ENCODE measurements around the gene GAL3ST2.

The GAL3ST2 gene

DNA sequence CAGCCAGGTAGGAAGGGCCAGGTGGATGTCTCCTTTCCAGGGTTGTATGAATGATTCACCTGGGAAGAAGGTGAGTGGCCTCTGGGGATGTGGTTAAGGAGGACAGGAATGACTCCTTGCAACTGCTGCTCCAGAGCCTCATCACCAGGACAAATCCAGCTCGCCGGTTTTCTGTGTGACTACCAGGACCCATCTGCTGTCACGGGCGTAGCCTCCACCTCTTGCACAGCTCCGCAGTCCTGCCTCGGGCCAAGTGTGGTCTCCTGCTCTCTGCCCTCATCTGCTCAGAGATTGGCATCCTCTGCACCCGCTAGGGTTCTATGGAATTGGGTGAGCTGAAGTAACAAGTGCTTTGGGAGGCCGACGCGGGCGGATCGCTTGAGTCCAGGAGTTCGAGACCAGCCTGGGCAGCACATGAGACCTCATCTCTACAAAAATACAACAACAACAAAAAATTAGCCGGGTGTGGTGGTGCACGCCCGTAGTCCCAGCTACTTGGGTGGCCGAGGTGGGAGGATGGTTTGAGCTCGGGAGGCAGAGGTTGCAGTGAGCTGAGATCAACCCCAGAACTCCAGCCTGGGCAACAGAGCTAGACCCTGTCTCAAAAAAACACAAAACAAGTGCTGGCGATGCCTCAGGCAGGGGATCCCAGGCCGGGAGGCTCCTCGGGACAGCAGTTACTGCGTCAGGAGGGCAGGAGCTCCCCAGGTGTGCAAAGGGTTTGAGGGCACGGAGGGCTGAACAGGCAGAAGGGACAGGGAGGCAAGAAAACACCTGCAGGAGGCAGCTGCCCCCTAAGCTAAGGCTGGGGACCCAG lies 43.0 kb upstream of the GAL3ST2 start:
- TF ChIP-seq, protein P1, sequence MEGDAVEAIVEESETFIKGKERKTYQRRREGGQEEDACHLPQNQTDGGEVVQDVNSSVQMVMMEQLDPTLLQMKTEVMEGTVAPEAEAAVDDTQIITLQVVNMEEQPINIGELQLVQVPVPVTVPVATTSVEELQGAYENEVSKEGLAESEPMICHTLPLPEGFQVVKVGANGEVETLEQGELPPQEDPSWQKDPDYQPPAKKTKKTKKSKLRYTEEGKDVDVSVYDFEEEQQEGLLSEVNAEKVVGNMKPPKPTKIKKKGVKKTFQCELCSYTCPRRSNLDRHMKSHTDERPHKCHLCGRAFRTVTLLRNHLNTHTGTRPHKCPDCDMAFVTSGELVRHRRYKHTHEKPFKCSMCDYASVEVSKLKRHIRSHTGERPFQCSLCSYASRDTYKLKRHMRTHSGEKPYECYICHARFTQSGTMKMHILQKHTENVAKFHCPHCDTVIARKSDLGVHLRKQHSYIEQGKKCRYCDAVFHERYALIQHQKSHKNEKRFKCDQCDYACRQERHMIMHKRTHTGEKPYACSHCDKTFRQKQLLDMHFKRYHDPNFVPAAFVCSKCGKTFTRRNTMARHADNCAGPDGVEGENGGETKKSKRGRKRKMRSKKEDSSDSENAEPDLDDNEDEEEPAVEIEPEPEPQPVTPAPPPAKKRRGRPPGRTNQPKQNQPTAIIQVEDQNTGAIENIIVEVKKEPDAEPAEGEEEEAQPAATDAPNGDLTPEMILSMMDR (IDR thresholded peaks at IDR 0.05; ENCODE audit: borderline replicate concordance, control extremely low read depth, extremely low read depth, insufficient read depth, missing control alignments) = no peak
- DNase-seq (ENCODE audit: low spot score) = no peak
- in situ Hi-C loops (cut with MboI; ENCODE audit: low sequenced_read_pairs, unreplicated experiment) = loop anchor here (10.0 kb wide), 1 partner anchor 141 kb away; no protein-coding TSS in a partner anchor

GRCh38 chr2:241734208-241734466 lies 42.5 kb upstream of the GAL3ST2 start:
- in situ Hi-C loops (cut with MboI; ENCODE audit: low sequenced_read_pairs, unreplicated experiment) = loop anchor here (10.0 kb wide), 1 partner anchor 141 kb away; no protein-coding TSS in a partner anchor
- no peak for DNase-seq (ENCODE audit: low spot score)
- TF ChIP-seq, protein P1 (IDR thresholded peaks at IDR 0.05; ENCODE audit: borderline replicate concordance, control extremely low read depth, extremely low read depth, insufficient read depth, missing control alignments) = no peak

DNA sequence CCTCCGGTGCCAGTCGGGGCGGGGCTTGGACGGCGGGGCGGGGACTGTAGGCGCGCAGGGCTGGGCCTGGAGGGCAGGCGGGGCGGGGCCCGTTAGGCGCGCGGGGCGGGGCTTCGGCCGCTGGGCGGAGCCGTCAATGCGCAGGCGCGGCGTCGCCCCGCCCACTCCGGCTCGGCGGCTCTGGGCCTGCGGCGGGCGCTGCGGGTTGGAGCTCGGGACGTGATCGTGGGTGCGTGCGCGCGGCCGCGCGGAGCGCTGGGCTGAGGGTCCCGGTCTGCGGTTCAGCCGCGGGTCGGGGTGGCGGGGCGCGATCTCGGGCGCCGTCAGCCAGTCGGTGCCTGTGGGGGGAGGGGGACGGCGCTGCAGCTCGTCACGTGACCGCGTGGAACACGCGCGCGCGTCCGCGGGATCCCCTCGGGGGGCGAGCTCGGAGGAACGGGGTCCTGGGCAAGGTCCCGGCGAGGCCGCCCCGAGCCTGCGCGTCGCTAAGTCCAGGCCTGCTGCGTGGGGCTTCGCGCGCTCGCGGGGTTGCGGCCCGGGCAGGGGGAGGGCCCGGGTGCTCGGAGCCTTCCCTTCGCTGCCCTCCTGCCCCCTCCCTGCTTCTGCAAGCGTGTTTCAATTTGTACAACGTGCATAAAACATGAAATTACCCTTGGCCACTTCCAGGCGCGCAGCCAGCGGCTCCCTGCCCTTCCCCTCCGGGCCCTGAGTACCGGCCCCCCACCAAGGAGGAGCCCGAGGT lies 42.0 kb upstream of the GAL3ST2 start, which contains the start of gene D2HGDH:
Gene D2HGDH (plus strand): TSS at position 164 of the 742 bp plus-strand sequence. CDS start 595 bp downstream, outside the sequence.
- TF ChIP-seq, protein P1 (IDR thresholded peaks at IDR 0.05; ENCODE audit: borderline replicate concordance, control extremely low read depth, extremely low read depth, insufficient read depth, missing control alignments) = no peak
- in situ Hi-C loops (cut with MboI; ENCODE audit: low sequenced_read_pairs, unreplicated experiment) = loop anchor here (10.0 kb wide), 1 partner anchor 140 kb away; no protein-coding TSS in a partner anchor
- DNase-seq (ENCODE audit: low spot score) = peak; percentile 98

- in situ Hi-C loops (cut with MboI; ENCODE audit: low sequenced_read_pairs, unreplicated experiment) = loop anchor here (10.0 kb wide), 1 partner anchor 139 kb away; no protein-coding TSS in a partner anchor
- TF ChIP-seq, protein P1 (IDR thresholded peaks at IDR 0.05; ENCODE audit: borderline replicate concordance, control extremely low read depth, extremely low read depth, insufficient read depth, missing control alignments) = no peak
- no peak for DNase-seq (ENCODE audit: low spot score)
Measured at GRCh38 chr2:241736111-241736510, 40.5 kb upstream of the GAL3ST2 start.

- in situ Hi-C loops (cut with MboI; ENCODE audit: low sequenced_read_pairs, unreplicated experiment) = loop anchor here (10.0 kb wide), 1 partner anchor 137 kb away; no protein-coding TSS in a partner anchor
- TF ChIP-seq, protein P1 (IDR thresholded peaks at IDR 0.05; ENCODE audit: borderline replicate concordance, control extremely low read depth, extremely low read depth, insufficient read depth, missing control alignments) = no peak
- DNase-seq (ENCODE audit: low spot score) = no peak
Measured at GRCh38 chr2:241738040-241738686, 38.5 kb upstream of the GAL3ST2 start.

- no peak for DNase-seq (ENCODE audit: low spot score)
- in situ Hi-C loops (cut with MboI; ENCODE audit: low sequenced_read_pairs, unreplicated experiment) = loop anchor here (10.0 kb wide), 1 partner anchor 136 kb away; no protein-coding TSS in a partner anchor
- TF ChIP-seq, protein P1 (IDR thresholded peaks at IDR 0.05; ENCODE audit: borderline replicate concordance, control extremely low read depth, extremely low read depth, insufficient read depth, missing control alignments) = no peak
Measured at GRCh38 chr2:241739177-241739576, 37.4 kb upstream of the GAL3ST2 start.
